PC-9 (cell line): Measurements from ENCODE around the gene CPE. TPM values are rescaled to one million over a fixed set of nuclear protein-coding genes. Genes with fewer than 3 reads are reported as not detected.

Source experiments
- BruUV-seq: library from RNA; stranded (reverse); fragments of 400-500 nt; replicated peaks from 2 replicates; lab custom pipeline; 2021; lab: Mats Ljungman, UMichigan
- CTCF ChIA-PET: fragments of 300-600 bp; sonication (Branson Sonifier 250); formaldehyde crosslinking; loops from one replicate; lab custom pipeline; 2022; ENCODE audit warnings: antibody characterized with exemption; lab: Charles Lee
- POLR2A ChIA-PET: fragments of 300-600 bp; sonication (Branson Sonifier 250); formaldehyde crosslinking; loops from one replicate; lab custom pipeline; 2022; ENCODE audit warnings: antibody characterized with exemption; ENCODE audit not compliant: unreplicated experiment; lab: Charles Lee
- DNase-seq, 2 experiments: peaks; one replicate each; pipeline versions ENCODE4 v3.0.0 to v3.0.0-alpha.2; 2015 to 2022; ENCODE audit warnings: mixed read lengths in 1 of 2
- H2AFZ ChIP-seq: fragments of 200-600 bp; sonication (generic); 2 replicates; pipeline ENCODE4 v1.8.1; 2017; ENCODE audit warnings: antibody characterized with exemption
- H3F3A ChIP-seq: fragments of 200-600 bp; sonication (generic); 2 replicates; pipeline ENCODE4 v1.8.1; 2017; ENCODE audit warnings: antibody characterized with exemption, mild to moderate bottlenecking, low read depth; ENCODE audit not compliant: insufficient read depth
- H3K27ac ChIP-seq: fragments of 200-600 bp; sonication (generic); 2 replicates; pipeline ENCODE4 v1.6.1; 2016; ENCODE audit warnings: mixed run types
- H3K27me3 ChIP-seq: fragments of 200-600 bp; sonication (generic); 2 replicates; pipeline ENCODE4 v1.6.1; 2016; ENCODE audit warnings: low read depth, mixed run types; ENCODE audit not compliant: insufficient read depth
- H3K36me3 ChIP-seq: fragments of 200-600 bp; sonication (generic); 2 replicates; pipeline ENCODE4 v1.6.1; 2016; ENCODE audit warnings: low read depth, mixed run types
- H3K4me1 ChIP-seq: fragments of 200-600 bp; sonication (generic); replicated peaks from 2 replicates; pipeline ENCODE4 v1.6.1; 2016; ENCODE audit warnings: mixed run types; ENCODE audit not compliant: insufficient read depth
- H3K4me2 ChIP-seq: fragments of 200-600 bp; sonication (generic); 2 replicates; pipeline ENCODE4 v1.6.1; 2017; ENCODE audit warnings: mixed run types
- H3K4me3 ChIP-seq: fragments of 200-600 bp; sonication (generic); 2 replicates; pipeline ENCODE4 v1.6.1; 2016; ENCODE audit warnings: mixed run types
- H3K79me2 ChIP-seq: fragments of 200-600 bp; sonication (generic); 2 replicates; pipeline ENCODE4 v1.6.1; 2017; ENCODE audit warnings: low read depth, mixed run types
- H3K9me2 ChIP-seq: fragments of 200-600 bp; sonication (generic); 2 replicates; pipeline ENCODE4 v1.8.1; 2017; ENCODE audit warnings: mild to moderate bottlenecking; ENCODE audit not compliant: insufficient read depth
- H3K9me3 ChIP-seq: fragments of 200-600 bp; sonication (generic); 2 replicates; pipeline ENCODE4 v1.8.1; 2016; ENCODE audit warnings: low read depth; ENCODE audit not compliant: insufficient read depth
- H4K20me1 ChIP-seq: fragments of 200-600 bp; sonication (generic); 2 replicates; pipeline ENCODE4 v1.8.1; 2017; ENCODE audit not compliant: insufficient read depth
- EZH2 ChIP-seq: fragments of 200-600 bp; sonication (generic); IDR thresholded peaks from 2 replicates; pipeline ENCODE4 v1.8.0; 2017; ENCODE audit warnings: antibody characterized with exemption, low read depth
- intact Hi-C: fragments of 100-400 bp; cut with micrococcal nuclease; formaldehyde crosslinking; loops from one replicate; pipeline ENCODE4 v1.10.0; 2022; ENCODE audit not compliant: unreplicated experiment
- total RNA-seq: library from RNA; stranded (reverse); gene quantifications from 2 replicates; pipeline ENCODE4 v1.2.3, GENCODE V29; 2021
- TF ChIP-seq, protein P1 (sequence below): fragments of 200-600 bp; sonication (generic); conservative IDR thresholded peaks from 2 replicates; pipeline ENCODE4 v1.6.1; 2017; ENCODE audit warnings: mixed run types, antibody characterized with exemption, mild to moderate bottlenecking, moderate library complexity

The CPE gene
- total RNA-seq, 1 experiment from 2014 or later: 1.3 TPM

DNA sequence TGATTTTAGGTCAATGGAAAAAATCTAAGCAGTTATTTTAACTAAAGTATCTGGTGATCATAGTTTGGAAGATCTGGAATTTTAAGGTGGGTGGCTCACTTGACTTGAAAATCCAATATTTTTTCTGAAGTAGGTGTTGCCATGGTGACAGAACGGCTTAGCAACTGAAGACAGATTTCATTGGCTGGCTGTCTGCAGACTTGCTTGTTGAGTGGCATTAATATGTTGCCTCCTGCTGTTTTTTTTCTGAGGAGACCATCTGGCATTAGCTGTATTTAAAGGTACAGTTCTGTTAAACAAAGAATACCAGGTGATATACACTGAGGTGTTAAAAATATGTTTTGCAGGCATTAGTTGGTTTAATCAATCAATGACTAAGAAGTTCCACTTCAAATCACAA, 19.8 kb downstream of the CPE start:
- CTCF ChIA-PET: no interaction called here
- H2AFZ ChIP-seq: no peak overlapping the region
- H3K36me3 ChIP-seq: no peaks in the 10 kb centered on the region

DNA sequence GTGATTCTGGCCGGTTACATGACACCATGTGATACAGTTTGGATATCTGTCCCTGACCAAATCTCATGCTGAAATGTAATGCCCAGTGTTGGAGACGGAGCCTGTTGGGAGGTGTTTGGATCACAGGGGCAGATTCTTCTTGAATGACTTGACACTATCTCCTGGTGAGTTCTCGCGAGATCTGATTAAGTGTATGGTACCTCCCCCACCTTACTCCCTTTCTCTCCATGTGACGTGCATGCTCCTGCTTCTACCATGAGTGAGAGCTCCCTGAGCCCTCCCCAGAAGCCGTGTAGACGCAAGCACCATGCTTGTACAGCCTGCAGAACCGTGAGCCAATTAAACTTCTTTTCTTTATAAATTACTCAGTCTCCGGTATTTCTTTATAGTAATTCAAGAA, 23.6 kb downstream of the CPE start:
- TF ChIP-seq, protein P1, sequence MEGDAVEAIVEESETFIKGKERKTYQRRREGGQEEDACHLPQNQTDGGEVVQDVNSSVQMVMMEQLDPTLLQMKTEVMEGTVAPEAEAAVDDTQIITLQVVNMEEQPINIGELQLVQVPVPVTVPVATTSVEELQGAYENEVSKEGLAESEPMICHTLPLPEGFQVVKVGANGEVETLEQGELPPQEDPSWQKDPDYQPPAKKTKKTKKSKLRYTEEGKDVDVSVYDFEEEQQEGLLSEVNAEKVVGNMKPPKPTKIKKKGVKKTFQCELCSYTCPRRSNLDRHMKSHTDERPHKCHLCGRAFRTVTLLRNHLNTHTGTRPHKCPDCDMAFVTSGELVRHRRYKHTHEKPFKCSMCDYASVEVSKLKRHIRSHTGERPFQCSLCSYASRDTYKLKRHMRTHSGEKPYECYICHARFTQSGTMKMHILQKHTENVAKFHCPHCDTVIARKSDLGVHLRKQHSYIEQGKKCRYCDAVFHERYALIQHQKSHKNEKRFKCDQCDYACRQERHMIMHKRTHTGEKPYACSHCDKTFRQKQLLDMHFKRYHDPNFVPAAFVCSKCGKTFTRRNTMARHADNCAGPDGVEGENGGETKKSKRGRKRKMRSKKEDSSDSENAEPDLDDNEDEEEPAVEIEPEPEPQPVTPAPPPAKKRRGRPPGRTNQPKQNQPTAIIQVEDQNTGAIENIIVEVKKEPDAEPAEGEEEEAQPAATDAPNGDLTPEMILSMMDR: no peak
- TF ChIP-seq EZH2: no peak
- no peak for DNase-seq
- no peak overlapping the region for H3K4me3 ChIP-seq
- H3K27me3 ChIP-seq: no peaks in the 10 kb centered on the region
- ChIA-PET POLR2A (no interaction called here), CTCF (no interaction called here)
- H3K27ac ChIP-seq: no peak overlapping the region
- no peak overlapping the region for H3K4me2 ChIP-seq
- H4K20me1 ChIP-seq: no peaks in the 10 kb centered on the region
- H3F3A ChIP-seq: no peaks in the 10 kb centered on the region
- no peak overlapping the region for H2AFZ ChIP-seq
- no peaks in the 10 kb centered on the region for H3K4me1 ChIP-seq
- no peaks in the 10 kb centered on the region for H3K36me3 ChIP-seq
- no peaks in the 10 kb centered on the region for H3K9me2 ChIP-seq
- no peaks in the 10 kb centered on the region for H3K79me2 ChIP-seq
- intact Hi-C loops: no loop called here
- BruUV-seq: no TSS peak
- H3K9me3 ChIP-seq: no peaks in the 10 kb centered on the region

More for the DNA sequence above, 19.8 kb downstream of the CPE start:
- no peaks in the 10 kb centered on the region for H3F3A ChIP-seq
- H3K4me2 ChIP-seq: no peak overlapping the region
- no peaks in the 10 kb centered on the region for H4K20me1 ChIP-seq
- no peaks in the 10 kb centered on the region for H3K27me3 ChIP-seq
- no peaks in the 10 kb centered on the region for H3K9me3 ChIP-seq
- no peaks in the 10 kb centered on the region for H3K79me2 ChIP-seq
- H3K4me1 ChIP-seq: no peaks in the 10 kb centered on the region
- TF ChIP-seq, protein P1: no peak
- no peak for TF ChIP-seq EZH2
- intact Hi-C loops: no loop called here
- no TSS peak for BruUV-seq
- H3K4me3 ChIP-seq: no peak overlapping the region
- H3K9me2 ChIP-seq: no peaks in the 10 kb centered on the region
- POLR2A ChIA-PET: no interaction called here
- DNase-seq: no peak
- H3K27ac ChIP-seq: no peak overlapping the region

DNA sequence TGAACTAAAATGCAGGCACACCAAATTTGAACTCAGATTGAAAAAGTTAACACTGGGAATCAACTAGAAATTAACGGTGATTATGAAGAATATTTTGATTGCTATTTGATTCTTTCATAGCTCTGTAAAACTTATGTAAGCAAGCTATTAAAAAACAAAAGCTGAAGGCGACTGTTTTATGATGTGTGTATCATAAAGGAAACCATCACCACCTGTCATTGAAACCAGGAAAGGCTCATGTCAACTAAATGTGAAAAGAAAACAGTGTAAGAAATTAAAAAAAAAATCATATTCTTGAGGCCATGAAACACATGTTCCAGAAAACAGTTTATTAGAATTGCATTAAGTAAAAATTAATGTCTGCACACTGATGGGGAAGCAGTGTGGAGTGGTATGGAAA, 24.2 kb downstream of the CPE start:
- DNase-seq: no peak
- Histone ChIP-seq H3K4me1 (no peaks in the 10 kb centered on the region), H3K4me2 (no peak overlapping the region), H3F3A (no peaks in the 10 kb centered on the region), H4K20me1 (no peaks in the 10 kb centered on the region), H3K27ac (no peak overlapping the region), H3K79me2 (no peaks in the 10 kb centered on the region), H3K27me3 (no peaks in the 10 kb centered on the region), H2AFZ (no peak overlapping the region), H3K36me3 (no peaks in the 10 kb centered on the region), H3K4me3 (no peak overlapping the region), H3K9me2 (no peaks in the 10 kb centered on the region), H3K9me3 (no peaks in the 10 kb centered on the region)
- BruUV-seq: no TSS peak
- POLR2A ChIA-PET: no interaction called here
- TF ChIP-seq EZH2: no peak
- TF ChIP-seq, protein P1: no peak
- CTCF ChIA-PET: no interaction called here
- intact Hi-C loops: no loop called here
